GM12878 (cell line): ENCODE measurements around the gene SYTL1. TPM values are rescaled to one million over a fixed set of nuclear protein-coding genes. Genes with fewer than 3 reads are reported as not detected.

Experiments
- ATAC-seq: fragments of 200-7000 bp; cut with Tn5 transposase; 3 replicates; pipeline ENCODE4 v1.9.1; 2020; ENCODE audit warnings: mild to moderate bottlenecking, moderate library complexity
- BruUV-seq: library from RNA; stranded (reverse); fragments of 400-500 nt; replicated peaks from 2 replicates; lab custom pipeline; 2021; lab: Mats Ljungman, UMichigan
- CTCF ChIA-PET: fragments of 300-600 bp; sonication (Branson Sonifier 250); formaldehyde crosslinking; extraction: SDS; loops from one replicate; lab custom pipeline; 2021; ENCODE audit warnings: inconsistent platforms; lab: Yijun Ruan, JAX
- POLR2A ChIA-PET: fragments of 350-600 bp; formaldehyde crosslinking; extraction: SDS; loops from one replicate; lab custom pipeline; 2021; ENCODE audit warnings: inconsistent platforms; lab: Charles Lee
- RAD21 ChIA-PET: fragments of 300-600 bp; sonication (Branson Sonifier 250); formaldehyde crosslinking; loops from one replicate; lab custom pipeline; 2023; ENCODE audit warnings: antibody characterized with exemption; ENCODE audit not compliant: unreplicated experiment; lab: Charles Lee
- SMC1A ChIA-PET: fragments of 300-600 bp; sonication (Branson Sonifier 250); formaldehyde crosslinking; loops from one replicate; lab custom pipeline; 2023; ENCODE audit not compliant: unreplicated experiment, uncharacterized antibody; lab: Charles Lee
- DNase-seq: peaks from one replicate; pipeline ENCODE4 v3.0.0-alpha.2; 2011; ENCODE audit warnings: low read depth, low spot score
- FAIRE-seq: peaks from 3 replicates; lab custom pipeline; 2011; peaks lifted over from hg19 to GRCh38; lab: Jason Lieb, UNC
- H2AFZ ChIP-seq: 2 replicates; pipeline ENCODE4 v1.6.0; 2011; ENCODE audit warnings: low read depth, low read length, control low read depth; ENCODE audit not compliant: control insufficient read depth
- H3K27ac ChIP-seq: 2 replicates; pipeline ENCODE4 v1.5.1; 2011; ENCODE audit warnings: control low read depth; ENCODE audit not compliant: control insufficient read depth, insufficient read depth
- H3K27me3 ChIP-seq, 2 experiments: replicated peaks in 1 of 2; 2 replicates each; pipeline versions ENCODE4 v1.6.0 to v1.6.1; 2011; ENCODE audit warnings: low read length in 1 of 2; ENCODE audit not compliant: control insufficient read depth in 2 of 2, insufficient read depth in 2 of 2
- H3K36me3 ChIP-seq, 2 experiments: 2 replicates each; pipeline ENCODE4 v1.5.1; 2011; ENCODE audit warnings: low read length in 1 of 2; ENCODE audit not compliant: control insufficient read depth in 2 of 2, insufficient read depth in 2 of 2
- H3K4me1 ChIP-seq: 2 replicates; pipeline ENCODE4 v1.6.1; 2011; ENCODE audit warnings: mild to moderate bottlenecking, low read length, moderate library complexity, mixed read lengths; ENCODE audit not compliant: control insufficient read depth, insufficient read depth
- H3K4me2 ChIP-seq: 2 replicates; pipeline ENCODE4 v1.6.0; 2011; ENCODE audit warnings: control low read depth; ENCODE audit not compliant: control insufficient read depth, insufficient read depth
- H3K4me3 ChIP-seq: fragments of 200-600 bp; sonication (generic); 2 replicates; pipeline ENCODE4 v1.5.1; 2016
- H3K79me2 ChIP-seq: 2 replicates; pipeline ENCODE4 v1.6.0; 2011; ENCODE audit warnings: low read length; ENCODE audit not compliant: control insufficient read depth, insufficient read depth
- H3K9ac ChIP-seq: 2 replicates; pipeline ENCODE4 v1.8.0; 2011; ENCODE audit warnings: low read length, control low read depth, mixed read lengths; ENCODE audit not compliant: control insufficient read depth, insufficient read depth
- H3K9me3 ChIP-seq: replicated peaks from 3 replicates; pipeline ENCODE4 v1.5.1; 2011; ENCODE audit warnings: mild to moderate bottlenecking, low read length; ENCODE audit not compliant: control insufficient read depth, insufficient read depth
- H4K20me1 ChIP-seq: 2 replicates; pipeline ENCODE4 v1.6.0; 2011; ENCODE audit not compliant: control insufficient read depth, insufficient read depth
- LARP7 ChIP-seq: fragments of 450-650 bp; IDR thresholded peaks from 2 replicates; pipeline ENCODE4 v1.6.1; 2017; ENCODE audit warnings: mild to moderate bottlenecking
- POLR2A ChIP-seq: IDR thresholded peaks from 2 replicates; pipeline ENCODE4 v1.6.1; 2011; ENCODE audit warnings: low read depth, mild to moderate bottlenecking, low read length
- WRNIP1 ChIP-seq: IDR thresholded peaks from 2 replicates; pipeline ENCODE4 v1.6.1; 2011; ENCODE audit warnings: low read depth, low read length, improper control_type of control experiment, borderline replicate concordance
- WGBS: methylation state at CpG from one replicate; pipeline ENCODE4 v1.1.6; 2016; ENCODE audit warnings: low lambda C conversion rate; ENCODE audit not compliant: insufficient replicate concordance, insufficient coverage; ENCODE audit errors: missing lambda C conversion rate; 5-methylcytosine and 5-hydroxymethylcytosine counted together
- in situ Hi-C: fragments of 300-500 bp; cut with MboI; formaldehyde crosslinking; loops from 9 replicates; pipeline ENCODE4 v1.14.3; 2018; ENCODE audit warnings: mixed read lengths
- intact Hi-C: fragments of 100-400 bp; cut with micrococcal nuclease; formaldehyde crosslinking; loops from one replicate; pipeline ENCODE4 v1.14.2; 2022; ENCODE audit not compliant: unreplicated experiment
- polyA plus RNA-seq, 11 experiments: library from polyadenylated mRNA; depleted of rRNA in 4 of 11; unstranded in 6 of 11; stranded (reverse) in 5 of 11; fragments of >200 nt; fragmentation: Nextera tagmentation in 4 of 11; fragmentation: Illumina TruSeq in 1 of 11; extraction: Ambion mirVana in 4 of 11; extraction: Trizol in 1 of 11; gene quantifications; 1 replicate in 1 of 11; 2 replicates in 10 of 11; pipeline versions ENCODE4 v1.2.1 to v1.2.3, GENCODE V29; 2011 to 2016; ENCODE audit warnings: inconsistent platforms in 2 of 11, missing spikeins in 2 of 11, low read depth in 1 of 11
- total RNA-seq, 4 experiments: library from RNA; depleted of rRNA in 3 of 4; stranded (reverse); fragments of >200 nt in 3 of 4; fragmentation: Illumina TruSeq in 1 of 4; extraction: Trizol in 1 of 4; gene quantifications; 2 replicates each; pipeline versions ENCODE4 v1.2.1 to v1.2.3, GENCODE V29; 2013 to 2021
- TF ChIP-seq, protein P1 (sequence below): IDR thresholded peaks from 2 replicates; pipeline ENCODE4 v1.6.1; 2011; ENCODE audit warnings: borderline replicate concordance, low read depth, mild to moderate bottlenecking, moderate library complexity, mixed read lengths, low read length; ENCODE audit not compliant: insufficient read depth; ENCODE audit errors: extremely low read length
- TF ChIP-seq, protein P2 (sequence below): fragments of 450-650 bp; IDR thresholded peaks from 2 replicates; pipeline ENCODE4 v1.6.1; 2017; ENCODE audit warnings: mild to moderate bottlenecking, moderate library complexity

The SYTL1 gene
- total and polyA plus RNA-seq, 10 of the 15 experiments (the other 5 are each of a cell fraction or from before 2014, with no cell fraction given), result 0.72 to 45.6 (median 14.8) TPM

DNA sequence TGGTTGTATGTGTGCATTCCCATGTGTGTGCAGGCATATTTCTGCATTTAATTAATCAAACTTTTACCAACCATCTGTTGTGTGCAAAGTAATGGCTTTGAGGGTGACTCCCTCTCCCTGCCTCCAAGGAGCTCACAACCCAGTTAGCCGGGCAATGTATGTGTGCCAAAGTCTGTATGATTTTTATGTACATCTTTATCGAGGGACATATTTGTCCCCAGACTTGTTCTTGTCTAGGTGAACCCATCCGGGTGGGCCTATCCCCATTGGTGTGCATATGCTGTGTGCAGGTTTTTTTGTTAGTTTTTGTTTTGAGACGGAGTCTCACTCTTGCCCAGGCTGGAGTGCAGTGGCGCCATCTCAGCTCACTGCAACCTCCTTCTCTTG, 1.8 kb downstream of the SYTL1 start:
- FAIRE-seq (no peak), ATAC-seq (no peak), DNase-seq (no peak)
- WGBS, result 3% methylated on average over 5 of the region's 5 CpGs
- H2AFZ ChIP-seq, result peak overlapping the region; percentile 58; the same call in 1 of the 2 replicates
- H3K79me2 ChIP-seq, result peaks cover 5% of the 10 kb centered on the region
- TF ChIP-seq, protein P1, sequence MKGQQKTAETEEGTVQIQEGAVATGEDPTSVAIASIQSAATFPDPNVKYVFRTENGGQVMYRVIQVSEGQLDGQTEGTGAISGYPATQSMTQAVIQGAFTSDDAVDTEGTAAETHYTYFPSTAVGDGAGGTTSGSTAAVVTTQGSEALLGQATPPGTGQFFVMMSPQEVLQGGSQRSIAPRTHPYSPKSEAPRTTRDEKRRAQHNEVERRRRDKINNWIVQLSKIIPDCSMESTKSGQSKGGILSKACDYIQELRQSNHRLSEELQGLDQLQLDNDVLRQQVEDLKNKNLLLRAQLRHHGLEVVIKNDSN, result no peak
- TF ChIP-seq LARP7 (0 out of 2 replicates have a peak, but pooled peaks have one; percentile 3), WRNIP1 (no peak), POLR2A (no peak)
- TF ChIP-seq, protein P2, sequence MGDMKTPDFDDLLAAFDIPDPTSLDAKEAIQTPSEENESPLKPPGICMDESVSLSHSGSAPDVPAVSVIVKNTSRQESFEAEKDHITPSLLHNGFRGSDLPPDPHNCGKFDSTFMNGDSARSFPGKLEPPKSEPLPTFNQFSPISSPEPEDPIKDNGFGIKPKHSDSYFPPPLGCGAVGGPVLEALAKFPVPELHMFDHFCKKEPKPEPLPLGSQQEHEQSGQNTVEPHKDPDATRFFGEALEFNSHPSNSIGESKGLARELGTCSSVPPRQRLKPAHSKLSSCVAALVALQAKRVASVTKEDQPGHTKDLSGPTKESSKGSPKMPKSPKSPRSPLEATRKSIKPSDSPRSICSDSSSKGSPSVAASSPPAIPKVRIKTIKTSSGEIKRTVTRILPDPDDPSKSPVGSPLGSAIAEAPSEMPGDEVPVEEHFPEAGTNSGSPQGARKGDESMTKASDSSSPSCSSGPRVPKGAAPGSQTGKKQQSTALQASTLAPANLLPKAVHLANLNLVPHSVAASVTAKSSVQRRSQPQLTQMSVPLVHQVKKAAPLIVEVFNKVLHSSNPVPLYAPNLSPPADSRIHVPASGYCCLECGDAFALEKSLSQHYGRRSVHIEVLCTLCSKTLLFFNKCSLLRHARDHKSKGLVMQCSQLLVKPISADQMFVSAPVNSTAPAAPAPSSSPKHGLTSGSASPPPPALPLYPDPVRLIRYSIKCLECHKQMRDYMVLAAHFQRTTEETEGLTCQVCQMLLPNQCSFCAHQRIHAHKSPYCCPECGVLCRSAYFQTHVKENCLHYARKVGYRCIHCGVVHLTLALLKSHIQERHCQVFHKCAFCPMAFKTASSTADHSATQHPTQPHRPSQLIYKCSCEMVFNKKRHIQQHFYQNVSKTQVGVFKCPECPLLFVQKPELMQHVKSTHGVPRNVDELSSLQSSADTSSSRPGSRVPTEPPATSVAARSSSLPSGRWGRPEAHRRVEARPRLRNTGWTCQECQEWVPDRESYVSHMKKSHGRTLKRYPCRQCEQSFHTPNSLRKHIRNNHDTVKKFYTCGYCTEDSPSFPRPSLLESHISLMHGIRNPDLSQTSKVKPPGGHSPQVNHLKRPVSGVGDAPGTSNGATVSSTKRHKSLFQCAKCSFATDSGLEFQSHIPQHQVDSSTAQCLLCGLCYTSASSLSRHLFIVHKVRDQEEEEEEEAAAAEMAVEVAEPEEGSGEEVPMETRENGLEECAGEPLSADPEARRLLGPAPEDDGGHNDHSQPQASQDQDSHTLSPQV, result no peak
- no peaks in the 10 kb centered on the region for H4K20me1 ChIP-seq
- BruUV-seq, result no TSS peak
- ChIA-PET SMC1A (interaction anchor here (1.1 kb wide), 1 partner anchor 44 kb away, joined by 3 read pairs; no protein-coding TSS in a partner anchor), CTCF (interaction anchor here (0.7 to 3.5 kb wide), 8 partner anchors 11 to 58 kb away, joined by 3 to 23 read pairs (median 4); no protein-coding TSS in a partner anchor), RAD21 (no interaction called here), POLR2A (interaction anchor here (1.2 to 1.5 kb wide), 2 partner anchors 21 to 22 kb away, joined by 6 to 8 read pairs; no protein-coding TSS in a partner anchor)
- no peaks in the 10 kb centered on the region for H3K36me3 ChIP-seq
- intact Hi-C loops, result no loop called here
- H3K4me1 ChIP-seq, result peaks cover 33% of the 10 kb centered on the region
- peak overlapping the region; percentile 70 for H3K4me2 ChIP-seq
- peak overlapping the region; percentile 72; the same call in 1 of the 2 replicates for H3K4me3 ChIP-seq
- H3K27me3 ChIP-seq, result no peaks in the 10 kb centered on the region
- in situ Hi-C loops, result no loop called here
- H3K9me3 ChIP-seq, result no peaks in the 10 kb centered on the region
- peak overlapping the region; percentile 73 for H3K27ac ChIP-seq
- no peak overlapping the region; the same call in 1 of the 2 replicates for H3K9ac ChIP-seq
